HG02970 (cell line): ENCODE measurements around the gene ATM.
"Not testable (repeated sequence)": the region's sequence is repeated elsewhere in the genome, so short reads cannot be mapped to it uniquely, and the experiment has no call there.

Source experiments
- ATAC-seq: cut with Tn5 transposase; IDR thresholded peaks from one replicate; pipeline ENCODE4 v1.9.1; 2021; ENCODE audit warnings: mild to moderate bottlenecking, moderate library complexity, moderate number of reproducible peaks; ENCODE audit not compliant: unreplicated experiment, low FRiP score

ATM gene

GRCh38 chr11:108345767-108346166 is 122.9 kb downstream of the ATM start:
- ATAC-seq: no peak

GRCh38 chr11:108346451-108346850 is 123.6 kb downstream of the ATM start:
- ATAC-seq: no peak

GRCh38 chr11:108351468-108351867 is 128.6 kb downstream of the ATM start:
- no peak for ATAC-seq

GRCh38 chr11:108364159-108364558 is 141.3 kb downstream of the ATM start:
- no peak for ATAC-seq

GRCh38 chr11:108368134-108368533 is 145.3 kb downstream of the ATM start:
- ATAC-seq: no peak

GRCh38 chr11:108369064-108369463 is 146.2 kb downstream of the ATM start:
- no peak for ATAC-seq

GRCh38 chr11:108370315-108370714 is 147.4 kb downstream of the ATM start:
- no peak for ATAC-seq

- ATAC-seq: no peak
Measured at GRCh38 chr11:108370990-108371389, 148.1 kb downstream of the ATM start.

GRCh38 chr11:108373505-108373904 is 150.6 kb downstream of the ATM start:
- not testable (repeated sequence) for ATAC-seq

- no peak for ATAC-seq
Measured at GRCh38 chr11:108388576-108388975, 165.7 kb downstream of the ATM start.

GRCh38 chr11:108392353-108392752 is 169.5 kb downstream of the ATM start:
- no peak for ATAC-seq

- no peak for ATAC-seq
Measured at GRCh38 chr11:108393046-108393445, 170.2 kb downstream of the ATM start.

- no peak for ATAC-seq
Measured at GRCh38 chr11:108394744-108395284, 171.9 kb downstream of the ATM start.

- ATAC-seq: not testable (repeated sequence)
Measured at GRCh38 chr11:108396672-108397071, 173.8 kb downstream of the ATM start.

GRCh38 chr11:108398439-108398838 is 175.6 kb downstream of the ATM start:
- ATAC-seq: no peak

GRCh38 chr11:108402241-108402640 is 179.4 kb downstream of the ATM start:
- no peak for ATAC-seq

- ATAC-seq: no peak
Measured at GRCh38 chr11:108403052-108403451, 180.2 kb downstream of the ATM start.

GRCh38 chr11:108405706-108406105 is 182.8 kb downstream of the ATM start:
- no peak for ATAC-seq

- ATAC-seq: no peak
Measured at GRCh38 chr11:108414958-108415357, 192.1 kb downstream of the ATM start.

- ATAC-seq: not testable (repeated sequence)
Measured at GRCh38 chr11:108417551-108417950, 194.7 kb downstream of the ATM start.
